ENCODE results near the gene B3GALT4.
"Not testable (repeated sequence)": the region's sequence is repeated elsewhere in the genome, so short reads cannot be mapped to it uniquely, and the experiment has no call there.

DNA sequence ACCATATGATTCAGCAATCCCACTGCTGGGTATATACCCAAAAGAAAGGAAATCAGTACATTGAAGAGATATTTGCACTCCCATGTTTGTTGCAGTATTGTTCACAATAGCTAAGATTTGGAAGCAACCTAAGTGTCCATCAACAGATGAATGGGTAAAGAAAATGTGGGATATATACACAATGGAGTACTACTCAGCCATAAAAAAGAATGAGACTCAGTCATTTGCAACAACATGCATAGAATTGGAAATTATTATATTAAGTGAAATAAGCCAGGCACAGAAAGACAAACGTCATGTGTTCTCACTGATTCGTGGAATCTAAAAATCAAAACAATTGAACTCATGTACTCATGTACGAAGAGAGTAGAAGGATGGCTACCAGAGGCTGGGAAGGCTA is 14.4 kb upstream of the B3GALT4 start:
- not testable (repeated sequence) for TF ChIP-seq YY1 (IDR thresholded peaks at IDR 0.05; ENCODE audit: insufficient read depth, insufficient read length); ZNF274 (IDR thresholded peaks at IDR 0.05; ENCODE audit: low read depth, low read length)
